HuH-7.5 (cell line): ENCODE measurements around the gene KREMEN1.
"Not testable (repeated sequence)": the region's sequence is repeated elsewhere in the genome, so short reads cannot be mapped to it uniquely, and the experiment has no call there.

Source experiments
- DNase-seq: peaks from one replicate; pipeline ENCODE4 v3.0.0; 2011; ENCODE audit warnings: low spot score

KREMEN1 gene

DNA sequence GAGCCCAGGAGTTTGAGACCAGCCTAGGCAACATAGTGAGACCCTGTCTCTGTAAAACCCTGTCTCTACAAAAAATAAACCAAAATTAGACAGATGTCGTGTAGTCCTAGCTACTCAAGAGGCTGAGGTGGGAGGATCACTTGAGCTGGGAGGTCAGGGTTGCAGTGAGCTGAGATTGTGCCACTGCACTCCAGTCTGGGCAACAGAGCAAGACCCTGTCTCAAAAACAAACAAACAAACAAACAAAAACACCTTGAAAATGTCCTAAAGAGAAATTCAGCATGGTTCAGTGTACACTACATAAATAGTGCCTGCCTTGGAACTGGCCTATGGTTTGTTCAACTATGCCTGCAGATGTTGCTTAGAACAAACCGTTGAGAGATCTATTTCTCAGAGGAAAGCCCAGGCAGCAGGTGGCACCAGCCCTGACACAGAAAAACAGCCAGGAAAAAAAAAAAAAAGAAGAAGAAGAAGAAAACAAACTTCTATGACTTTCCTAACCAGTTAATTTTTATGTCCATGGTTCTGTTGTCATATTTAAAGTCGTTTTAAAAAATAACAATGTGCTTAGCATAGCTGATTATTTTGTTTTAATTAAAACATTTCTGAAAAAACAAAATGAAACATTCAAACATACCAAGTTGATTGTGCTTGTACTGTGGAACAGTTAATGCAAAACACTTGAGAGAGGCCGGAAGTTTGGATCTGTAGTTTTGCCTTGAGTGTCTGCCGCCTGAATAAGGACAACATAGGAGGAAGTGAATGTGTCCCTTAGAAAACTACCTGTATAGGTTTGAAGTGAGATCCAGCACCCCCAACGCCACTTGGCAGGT lies 5.4 kb downstream of the KREMEN1 start:
- DNase-seq: no peak

DNA sequence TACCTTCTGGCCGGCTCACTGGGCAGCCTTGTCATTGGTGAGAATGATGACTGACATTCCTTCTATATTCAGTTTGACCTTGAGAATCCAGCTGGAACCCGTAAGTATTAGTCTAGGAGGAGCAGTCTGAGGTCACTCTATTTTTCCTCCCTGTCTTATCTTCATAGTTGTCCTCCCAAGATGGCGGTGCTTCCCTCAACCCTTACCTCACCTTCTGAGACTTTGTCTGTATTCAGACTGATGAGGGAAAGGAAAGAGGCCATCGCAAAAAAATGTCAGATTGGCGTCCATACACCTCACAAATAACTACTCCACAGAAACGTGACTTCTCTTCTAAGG lies 6.0 kb downstream of the KREMEN1 start:
- DNase-seq: no peak

DNA sequence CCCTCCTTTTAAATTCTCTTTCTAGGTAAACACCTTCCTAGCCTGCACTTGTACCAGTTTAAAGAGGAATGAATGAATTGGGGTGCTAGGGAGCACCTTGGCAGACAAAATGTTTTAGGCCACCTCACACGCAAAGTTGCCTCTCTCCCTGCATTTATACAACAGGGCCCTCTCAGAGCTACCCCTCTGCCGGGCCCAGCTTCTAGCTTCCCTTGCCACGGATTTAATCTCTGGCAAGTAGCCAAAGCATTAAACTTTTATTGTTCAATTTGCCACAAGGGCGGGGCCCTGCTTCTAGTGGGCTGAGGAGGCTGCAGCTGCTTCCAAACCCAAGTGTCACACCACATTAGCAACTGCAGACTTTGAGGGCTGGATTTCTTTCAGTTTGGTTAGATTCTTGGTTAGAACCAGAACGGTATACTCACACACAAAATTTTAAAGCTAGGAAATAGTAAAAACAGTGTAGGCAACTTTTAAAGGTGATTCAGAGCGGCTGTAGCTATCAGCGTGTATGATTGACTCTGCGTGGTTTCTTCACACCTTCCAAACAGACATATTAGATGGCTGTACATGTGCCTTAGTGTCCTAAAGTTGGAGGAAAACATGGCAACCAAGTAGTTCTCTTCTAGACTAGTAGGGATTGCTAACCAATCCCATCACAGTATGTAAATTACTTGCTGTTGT lies 6.5 kb downstream of the KREMEN1 start:
- DNase-seq: no peak

DNA sequence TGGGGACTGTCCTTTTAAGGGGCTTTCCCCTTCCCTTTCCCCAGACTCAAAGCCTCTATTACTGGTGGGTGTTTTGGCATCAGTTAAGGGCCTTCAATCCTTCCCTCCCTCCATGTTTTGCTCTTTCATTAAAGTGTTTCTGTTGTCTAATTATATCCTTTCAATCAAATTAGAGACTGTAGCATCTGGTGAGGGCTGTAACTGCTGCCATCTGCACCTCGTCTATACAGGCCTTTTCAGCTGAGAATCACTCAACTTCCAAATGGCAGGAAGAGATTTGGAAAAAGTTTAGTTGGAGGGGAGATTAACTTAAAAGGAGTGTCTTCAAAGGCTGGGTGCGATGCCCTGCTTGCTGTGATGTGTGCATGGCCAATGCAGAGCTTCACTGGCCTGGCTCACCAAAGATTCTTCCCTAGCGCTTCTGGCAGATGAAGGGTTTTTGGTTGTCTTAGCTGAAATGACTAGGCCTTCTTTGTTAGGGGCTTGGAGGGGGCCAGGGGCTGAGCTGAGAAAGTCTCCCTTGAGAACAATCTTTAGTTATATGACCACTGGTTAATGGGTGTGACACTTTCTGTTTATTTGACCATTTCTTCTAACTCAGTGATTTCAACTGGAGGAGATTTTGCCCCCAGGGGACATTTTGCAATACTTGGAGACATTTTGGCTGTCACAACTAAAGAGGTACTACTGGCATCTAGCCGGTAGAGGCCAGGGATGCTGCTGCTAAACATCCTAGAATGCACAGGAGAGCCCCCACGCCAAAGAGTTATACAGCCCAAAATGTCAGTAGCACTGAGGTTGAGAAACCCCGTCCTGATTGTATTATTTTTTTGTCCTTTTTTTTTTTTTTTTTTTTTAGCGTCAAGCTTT lies 7.5 kb downstream of the KREMEN1 start:
- no peak for DNase-seq

DNA sequence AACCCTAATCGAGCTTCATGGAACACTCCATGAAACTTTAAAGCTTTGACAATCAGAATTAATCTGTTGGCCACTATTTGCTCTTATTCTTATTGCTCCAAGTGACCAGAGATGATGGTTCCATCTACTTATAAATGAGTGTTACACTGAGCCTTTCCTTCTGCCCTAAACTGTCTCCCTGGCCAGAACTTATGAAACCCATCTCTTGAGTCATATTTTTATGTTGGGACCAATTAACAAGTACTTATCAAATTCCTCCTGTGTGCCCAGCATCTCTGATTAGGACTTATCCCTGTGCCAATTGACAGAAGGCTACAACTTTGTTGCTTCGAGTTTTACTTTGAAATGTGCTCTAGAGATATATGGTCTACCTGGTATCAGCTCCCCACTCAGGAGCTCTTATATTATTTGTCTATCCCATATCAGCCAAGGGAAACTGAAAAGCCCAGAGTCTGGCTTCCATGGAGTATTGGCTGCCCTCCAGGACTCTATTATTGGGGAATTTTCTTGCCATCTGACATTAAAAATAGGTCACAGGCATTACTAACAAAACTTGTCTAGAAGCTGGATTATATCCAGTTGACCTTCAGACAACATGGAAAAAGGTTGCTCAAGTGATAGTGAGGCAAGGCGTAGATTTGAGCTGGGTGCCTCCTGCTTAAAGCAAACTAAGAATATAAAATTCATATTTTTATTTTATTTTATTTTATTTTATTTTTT lies 8.8 kb downstream of the KREMEN1 start:
- DNase-seq: no peak

- no peak for DNase-seq
Observed at GRCh38 chr22:29082826-29083545, 10.2 kb downstream of the KREMEN1 start.

- DNase-seq: not testable (repeated sequence)
Observed at GRCh38 chr22:29083576-29083932, 10.7 kb downstream of the KREMEN1 start.

GRCh38 chr22:29083933-29084591 lies 11.2 kb downstream of the KREMEN1 start:
- DNase-seq: no peak

GRCh38 chr22:29087012-29087411 lies 14.2 kb downstream of the KREMEN1 start:
- DNase-seq: no peak

- no peak for DNase-seq
Observed at GRCh38 chr22:29088809-29089208, 16.0 kb downstream of the KREMEN1 start.

DNA sequence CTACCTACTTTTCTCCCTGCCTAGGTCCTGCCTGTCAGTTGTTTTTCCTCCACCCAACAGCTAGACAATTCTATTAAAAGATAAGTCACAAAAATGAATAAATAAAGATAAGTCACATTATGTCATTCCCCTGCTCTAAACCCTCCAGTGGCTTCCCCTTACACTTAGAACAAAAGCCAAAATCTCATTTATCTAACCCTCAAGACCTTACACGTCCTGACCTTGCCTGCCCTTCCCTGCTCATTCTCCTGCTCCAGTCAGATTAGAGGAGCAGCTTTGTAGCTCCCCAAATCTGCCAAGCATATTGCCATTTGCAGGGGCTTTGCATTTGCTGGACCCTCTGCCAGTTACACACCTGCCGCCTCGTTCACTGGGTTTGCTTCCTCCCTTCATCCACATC lies 16.7 kb downstream of the KREMEN1 start:
- no peak for DNase-seq

DNA sequence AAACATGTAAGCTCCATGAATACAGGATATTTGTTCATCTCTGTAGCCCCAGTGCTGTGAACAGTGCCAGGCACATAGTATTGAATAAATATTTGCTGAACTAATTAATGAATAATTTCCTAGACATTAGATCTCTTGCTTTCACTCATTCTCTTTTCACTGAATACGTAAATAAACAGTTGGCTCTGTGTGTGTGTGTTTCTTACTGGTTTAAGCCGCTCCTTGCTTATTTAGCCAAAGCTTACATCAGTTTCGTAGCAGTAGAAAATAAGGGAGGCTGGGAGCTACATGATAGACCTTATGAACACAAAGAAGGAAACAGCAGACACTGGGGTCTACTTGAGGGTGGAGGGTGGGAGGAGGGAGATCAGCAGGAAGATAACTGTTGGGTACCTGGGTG lies 17.2 kb downstream of the KREMEN1 start:
- no peak for DNase-seq

GRCh38 chr22:29092243-29092642 lies 19.4 kb downstream of the KREMEN1 start:
- no peak for DNase-seq

- DNase-seq: no peak
Observed at GRCh38 chr22:29093030-29093429, 20.2 kb downstream of the KREMEN1 start.

GRCh38 chr22:29093501-29094300 lies 20.9 kb downstream of the KREMEN1 start:
- DNase-seq: no peak

GRCh38 chr22:29095459-29095858 lies 22.6 kb downstream of the KREMEN1 start:
- no peak for DNase-seq

- peak; percentile 52 for DNase-seq
Observed at GRCh38 chr22:29096736-29097669, 24.2 kb downstream of the KREMEN1 start.

DNA sequence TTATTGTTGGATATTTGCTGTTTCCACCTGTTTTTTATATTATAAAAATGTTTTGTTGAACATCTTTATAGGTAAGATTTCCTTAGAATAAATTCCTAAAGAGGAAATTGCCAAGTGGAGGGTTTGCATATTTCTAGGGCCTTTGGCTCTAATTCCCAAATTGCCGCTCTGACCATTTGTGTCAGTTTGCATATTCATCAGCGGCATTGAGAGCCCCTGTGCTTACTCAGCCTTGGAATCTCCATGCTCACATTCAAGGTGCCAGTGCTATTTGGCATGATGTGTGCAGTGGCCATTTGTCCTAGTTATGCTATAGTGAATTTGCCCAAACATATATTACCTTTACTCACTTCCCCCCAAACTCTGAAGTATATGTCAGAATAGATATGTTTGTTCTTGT lies 25.5 kb downstream of the KREMEN1 start:
- no peak for DNase-seq

- DNase-seq: no peak
Observed at GRCh38 chr22:29102300-29102699, 29.5 kb downstream of the KREMEN1 start.
